B cell (primary cell): ENCODE results near the gene C10orf105. TPM values are rescaled to one million over a fixed set of nuclear protein-coding genes. Genes with fewer than 3 reads are reported as not detected.
A peak's percentile ranks its signal among the peaks of the same experiment; 100 is the strongest.

Experiments used
- ATAC-seq: fragments of 200-7000 bp; cut with Tn5 transposase; one replicate; pipeline ENCODE4 v1.10.0; 2021; ENCODE audit warnings: low read depth, mild to moderate bottlenecking, moderate number of reproducible peaks, moderate library complexity
- CTCF ChIA-PET: fragments of 350-600 bp; sonication (Branson Sonifier 250); formaldehyde crosslinking; loops from one replicate; lab custom pipeline; 2021; ENCODE audit warnings: antibody characterized with exemption, inconsistent platforms; lab: Charles Lee
- POLR2A ChIA-PET: fragments of 350-600 bp; sonication (Branson Sonifier 250); formaldehyde crosslinking; loops from one replicate; lab custom pipeline; 2021; ENCODE audit warnings: antibody characterized with exemption; lab: Charles Lee
- DNase-seq: peaks from one replicate; pipeline ENCODE4 v3.0.0; 2013
- H2AFZ ChIP-seq: 2 replicates; pipeline ENCODE4 v1.6.1; 2012; ENCODE audit warnings: mild to moderate bottlenecking, low read depth, low read length; ENCODE audit not compliant: insufficient read depth, poor library complexity, severe bottlenecking
- H3K27ac ChIP-seq, 2 donors: 1 replicate in 1 of 2; 2 replicates in 1 of 2; pipeline ENCODE4 v1.5.1; 2012 to 2013; ENCODE audit warnings: low read length in 2 of 2, mild to moderate bottlenecking in 2 of 2, moderate library complexity in 1 of 2
- H3K27me3 ChIP-seq, 4 experiments: fragments of 200-600 bp in 1 of 4; sonication (generic) in 1 of 4; replicated peaks in 1 of 4; 1 replicate in 2 of 4; 2 replicates in 2 of 4; pipeline versions ENCODE4 v1.6.1 to v1.7.0; 2013 to 2016; ENCODE audit warnings: low read length in 3 of 4, mild to moderate bottlenecking in 2 of 4, mixed read lengths in 1 of 4, moderate library complexity in 1 of 4; ENCODE audit not compliant: insufficient read depth in 4 of 4, control insufficient read depth in 3 of 4; ENCODE audit errors: control extremely low read depth in 1 of 4
- H3K36me3 ChIP-seq, 2 experiments: replicated peaks in 1 of 2; 1 replicate in 1 of 2; 2 replicates in 1 of 2; pipeline versions ENCODE4 v1.6.1 to v1.7.1; 2013; ENCODE audit warnings: low read length in 1 of 2; ENCODE audit not compliant: insufficient read depth in 2 of 2, control insufficient read depth in 1 of 2; ENCODE audit errors: control extremely low read depth in 1 of 2, extremely low read depth in 1 of 2
- H3K4me1 ChIP-seq, 2 donors: fragments of 200-600 bp in 1 of 2; sonication (generic) in 1 of 2; 1 replicate in 1 of 2; 2 replicates in 1 of 2; pipeline versions ENCODE4 v1.5.1 to v1.6.1; 2013 to 2017; ENCODE audit warnings: low read length in 2 of 2; ENCODE audit not compliant: control insufficient read depth in 2 of 2, insufficient read depth in 2 of 2
- H3K4me2 ChIP-seq: replicated peaks from 2 replicates; pipeline ENCODE3; 2012; ENCODE audit warnings: mild to moderate bottlenecking, low read depth, low read length; ENCODE audit not compliant: poor library complexity, severe bottlenecking
- H3K4me3 ChIP-seq, 5 experiments: fragments of 200-600 bp in 1 of 5; sonication (generic) in 1 of 5; 1 replicate in 3 of 5; 2 replicates in 2 of 5; pipeline versions ENCODE4 v1.5.1 to v1.7.0; 2011 to 2016; ENCODE audit warnings: low read length in 4 of 5, mild to moderate bottlenecking in 4 of 5, low read depth in 2 of 5, control low read depth in 1 of 5, moderate library complexity in 1 of 5; ENCODE audit not compliant: insufficient read depth in 1 of 5; ENCODE audit errors: control extremely low read depth in 1 of 5, extremely low read depth in 1 of 5
- H3K79me2 ChIP-seq: fragments of 200-600 bp; sonication (generic); one replicate; pipeline ENCODE4 v1.6.0; 2016; ENCODE audit warnings: low read length; ENCODE audit not compliant: control insufficient read depth, insufficient read depth
- H3K9ac ChIP-seq: fragments of 200-600 bp; sonication (generic); 2 replicates; pipeline ENCODE4 v1.6.1; 2017; ENCODE audit warnings: mild to moderate bottlenecking, low read length, moderate library complexity
- H3K9me3 ChIP-seq, 3 donors: one replicate each; pipeline versions ENCODE4 v1.6.1 to v1.7.1; 2013; ENCODE audit warnings: low read length in 2 of 3; ENCODE audit not compliant: control insufficient read depth in 2 of 3, insufficient read depth in 1 of 3; ENCODE audit errors: control extremely low read depth in 1 of 3
- H4K20me1 ChIP-seq: 2 replicates; pipeline ENCODE4 v1.6.0; 2012; ENCODE audit warnings: mild to moderate bottlenecking, low read length; ENCODE audit not compliant: insufficient read depth, control insufficient read depth, poor library complexity, severe bottlenecking
- H3K27ac Mint-ChIP-seq: one replicate; pipeline ENCODE4 v1.8.0; 2021; ENCODE audit warnings: mixed read lengths
- H3K27me3 Mint-ChIP-seq: one replicate; pipeline ENCODE4 v1.8.0; 2021; ENCODE audit warnings: mixed read lengths
- H3K4me1 Mint-ChIP-seq: one replicate; pipeline ENCODE4 v1.8.0; 2021; ENCODE audit warnings: mixed read lengths
- H3K4me3 Mint-ChIP-seq: one replicate; pipeline ENCODE4 v1.8.0; 2021; ENCODE audit warnings: mixed read lengths
- H3K9me3 Mint-ChIP-seq: one replicate; pipeline ENCODE4 v1.8.0; 2022; ENCODE audit warnings: mixed read lengths; ENCODE audit not compliant: insufficient read depth
- CTCF ChIP-seq: fragments of 200-600 bp; IDR thresholded peaks from one replicate; pipeline ENCODE4 v1.8.0; 2022; ENCODE audit warnings: antibody characterized with exemption, mild to moderate bottlenecking
- EZH2 ChIP-seq: IDR thresholded peaks from 2 replicates; pipeline ENCODE4 v1.6.1; 2012; ENCODE audit warnings: borderline replicate concordance, low read depth, mild to moderate bottlenecking, moderate library complexity, low read length; ENCODE audit not compliant: insufficient read depth, poor library complexity, severe bottlenecking
- WGBS: methylation state at CpG from one replicate; pipeline ENCODE4 v1.1.5; 2013; ENCODE audit warnings: missing lambda C conversion rate; ENCODE audit not compliant: insufficient coverage; 5-methylcytosine and 5-hydroxymethylcytosine counted together
- intact Hi-C: fragments of 100-400 bp; cut with micrococcal nuclease; formaldehyde crosslinking; loops from one replicate; pipeline ENCODE4 v1.10.0; 2022
- polyA plus RNA-seq: library from polyadenylated mRNA; depleted of rRNA; stranded (reverse); fragments of >200 nt; gene quantifications from 2 replicates; pipeline ENCODE4 v1.2.3, GENCODE V29; 2012
- total RNA-seq, 2 donors: library from RNA; stranded (reverse); fragments of 120-200 nt in 1 of 2; gene quantifications; 1 replicate in 1 of 2; 2 replicates in 1 of 2; pipeline versions ENCODE4 v1.2.3 to v1.2.4, GENCODE V29; 2013 to 2022

C10orf105 gene
- total and polyA plus RNA-seq, 2 donors (not counting 1 experiment from before 2014, with no cell fraction given) = 0.03 TPM; not detected in 1

- Histone ChIP-seq H3K36me3 (no peaks in the 10 kb centered on the region), H2AFZ (no peak overlapping the region), H3K4me1 (peaks cover 16 to 22% of the 10 kb centered on the region in 2 donors), H3K4me3 (no peak overlapping the region), H3K4me2 (peak overlapping the region; percentile 33), H3K79me2 (no peaks in the 10 kb centered on the region), H3K9me3 (no peaks in the 10 kb centered on the region), H3K27me3 (no peaks in the 10 kb centered on the region), H4K20me1 (no peaks in the 10 kb centered on the region), H3K9ac (no peak overlapping the region), H3K27ac (no peak overlapping the region)
- intact Hi-C loops = loop anchor here (1.0 to 5.0 kb wide), 7 partner anchors 44 to 394 kb away; partner anchors contain the start of genes CDH23 and SLC29A3
- TF ChIP-seq EZH2 (no peak), CTCF (peak; percentile 89)
- peaks cover 29% of the 10 kb centered on the region for H3K4me1 Mint-ChIP-seq
- H3K9me3 Mint-ChIP-seq = no peaks in the 10 kb centered on the region
- ChIA-PET CTCF (interaction anchor here (0.7 to 14.0 kb wide), 53 partner anchors 8 to 406 kb away, joined by 3 to 199 read pairs (median 6); partner anchors contain the start of genes C10orf105, CDH23, SLC29A3 and VSIR), POLR2A (interaction anchor here (1.3 to 1.6 kb wide), 5 partner anchors 14 to 389 kb away, joined by 3 to 4 read pairs (median 3); partner anchors contain the start of gene SLC29A3)
- no peak overlapping the region for H3K27ac Mint-ChIP-seq
- no peaks in the 10 kb centered on the region for H3K27me3 Mint-ChIP-seq
- WGBS = 17% methylated on average over 10 of the region's 10 CpGs
- DNase-seq (peak; percentile 74), ATAC-seq (peak; percentile 77)
- H3K4me3 Mint-ChIP-seq = no peak overlapping the region
Observed at GRCh38 chr10:71708301-71708703, 11.3 kb downstream of the C10orf105 start.

- Histone ChIP-seq H2AFZ (no peak overlapping the region), H4K20me1 (no peaks in the 10 kb centered on the region), H3K27ac (no peak overlapping the region), H3K9ac (no peak overlapping the region), H3K27me3 (peaks cover 0 to 3% (median 0%) of the 10 kb centered on the region in 4 experiments), H3K4me2 (no peak overlapping the region), H3K4me3 (no peak overlapping the region), H3K79me2 (no peaks in the 10 kb centered on the region), H3K4me1 (peaks cover 6 to 12% of the 10 kb centered on the region in 2 donors), H3K36me3 (no peaks in the 10 kb centered on the region), H3K9me3 (no peaks in the 10 kb centered on the region)
- Mint-ChIP-seq H3K27ac (no peak overlapping the region), H3K27me3 (no peaks in the 10 kb centered on the region), H3K9me3 (no peaks in the 10 kb centered on the region), H3K4me1 (peaks cover 20% of the 10 kb centered on the region), H3K4me3 (no peak overlapping the region)
- TF ChIP-seq EZH2 = no peak
- TF ChIP-seq CTCF = no peak
- no peak for DNase-seq
- ChIA-PET POLR2A (interaction anchor here (1.3 to 1.5 kb wide), 2 partner anchors 13 to 67 kb away, joined by 3 to 4 read pairs; no protein-coding TSS in a partner anchor), CTCF (interaction anchor here (0.6 to 14.0 kb wide), 24 partner anchors 9 to 400 kb away, joined by 3 to 199 read pairs (median 10); partner anchors contain the start of genes CDH23, SLC29A3 and VSIR)
- WGBS = 93% methylated on average over 5 of the region's 5 CpGs
- intact Hi-C loops = loop anchor here (5.0 kb wide), 1 partner anchor 310 kb away; the partner anchor contains the start of gene CDH23
- no peak for ATAC-seq
Observed at GRCh38 chr10:71707240-71707789, 12.3 kb downstream of the C10orf105 start.
